Upper lobe of right lung (tissue), 1 donor: ENCODE results near the gene TMEM72. TPM values are rescaled to one million over a fixed set of nuclear protein-coding genes. Genes with fewer than 3 reads are reported as not detected.

Source experiments
- ATAC-seq: fragments of 200-7000 bp; cut with Tn5 transposase; one replicate; pipeline ENCODE4 v1.9.1; 2020; ENCODE audit warnings: mild to moderate bottlenecking, moderate library complexity
- DNase-seq: peaks from one replicate; pipeline ENCODE4 v3.0.0-alpha.2; 2020
- H3K27ac ChIP-seq: fragments of 200-600 bp; one replicate; pipeline ENCODE4 v1.8.0; 2022
- H3K27me3 ChIP-seq: fragments of 200-600 bp; one replicate; pipeline ENCODE4 v1.8.0; 2022; ENCODE audit warnings: mild to moderate bottlenecking
- H3K36me3 ChIP-seq: fragments of 200-600 bp; one replicate; pipeline ENCODE4 v1.8.0; 2022
- H3K4me1 ChIP-seq: fragments of 200-600 bp; one replicate; pipeline ENCODE4 v1.8.0; 2022
- H3K4me3 ChIP-seq: fragments of 200-600 bp; one replicate; pipeline ENCODE4 v1.8.0; 2022; ENCODE audit warnings: mild to moderate bottlenecking
- H3K9me3 ChIP-seq: fragments of 200-600 bp; one replicate; pipeline ENCODE4 v1.8.0; 2022
- intact Hi-C: fragments of 100-400 bp; cut with DNase I; formaldehyde crosslinking; loops from one replicate; pipeline ENCODE4 v1.11.0; 2022
- total RNA-seq: library from RNA; stranded (reverse); fragmentation: NEBNext Ultra II Directional; extraction: Animal tissue kit (Norgen Biotek cat#: 25700); gene quantifications from one replicate; pipeline ENCODE4 v1.2.1, GENCODE V29; 2021
- TF ChIP-seq, protein P1 (sequence below): fragments of 200-600 bp; IDR thresholded peaks from one replicate; pipeline ENCODE4 v1.8.0; 2022; ENCODE audit warnings: antibody characterized with exemption
- donor health status: DM: no; HTN: yes; CAD: no; lungs with severe emphysema.

Gene TMEM72
- total RNA-seq, 1 donor from 2014 or later = not detected

DNA sequence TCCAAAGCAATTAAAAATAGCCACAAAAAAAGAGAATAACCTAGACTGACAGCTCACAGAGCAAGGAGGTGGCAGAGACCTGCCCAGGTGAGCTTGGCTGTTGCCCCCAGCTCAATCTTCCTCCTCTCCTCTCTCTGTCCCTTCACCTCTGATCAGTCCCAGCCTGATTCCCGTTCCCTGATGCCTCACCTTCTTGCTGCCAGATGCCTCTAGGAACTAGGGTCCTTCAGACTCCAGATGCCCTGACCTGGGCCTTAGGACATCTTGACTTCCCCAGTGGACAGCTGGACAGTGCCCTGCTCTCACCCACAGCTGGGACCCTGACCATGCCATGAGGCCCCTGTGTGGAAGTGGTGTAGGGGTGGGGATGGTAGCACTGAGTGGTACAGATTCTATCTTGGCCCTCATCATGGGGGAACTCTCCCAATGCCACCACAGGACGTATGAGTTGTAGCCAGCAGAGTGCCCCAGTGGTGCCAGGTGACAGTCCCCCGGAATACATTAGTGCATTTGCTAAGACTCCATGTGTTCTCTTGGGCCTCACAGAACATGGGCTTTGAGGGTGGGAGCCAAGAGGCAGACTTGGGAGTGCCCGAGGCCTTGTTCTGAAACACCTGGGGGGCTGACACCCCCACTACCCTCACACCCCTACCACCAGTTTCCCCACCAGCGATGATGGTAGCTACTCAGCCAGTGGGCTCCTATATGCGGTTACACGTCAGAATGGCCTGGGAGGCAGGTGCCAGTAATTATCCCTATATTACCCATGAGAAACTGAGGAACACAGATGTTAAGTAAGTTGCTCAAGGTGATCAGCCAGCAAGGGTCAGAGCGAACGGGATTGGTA lies 65.4 kb downstream of the TMEM72 start:
- Histone ChIP-seq H3K9me3 (no peaks in the 10 kb centered on the region), H3K36me3 (peaks cover 16% of the 10 kb centered on the region), H3K27me3 (no peaks in the 10 kb centered on the region), H3K27ac (peak overlapping the region; percentile 92), H3K4me1 (peaks cover 58% of the 10 kb centered on the region), H3K4me3 (peak overlapping the region; percentile 73)
- TF ChIP-seq, protein P1, sequence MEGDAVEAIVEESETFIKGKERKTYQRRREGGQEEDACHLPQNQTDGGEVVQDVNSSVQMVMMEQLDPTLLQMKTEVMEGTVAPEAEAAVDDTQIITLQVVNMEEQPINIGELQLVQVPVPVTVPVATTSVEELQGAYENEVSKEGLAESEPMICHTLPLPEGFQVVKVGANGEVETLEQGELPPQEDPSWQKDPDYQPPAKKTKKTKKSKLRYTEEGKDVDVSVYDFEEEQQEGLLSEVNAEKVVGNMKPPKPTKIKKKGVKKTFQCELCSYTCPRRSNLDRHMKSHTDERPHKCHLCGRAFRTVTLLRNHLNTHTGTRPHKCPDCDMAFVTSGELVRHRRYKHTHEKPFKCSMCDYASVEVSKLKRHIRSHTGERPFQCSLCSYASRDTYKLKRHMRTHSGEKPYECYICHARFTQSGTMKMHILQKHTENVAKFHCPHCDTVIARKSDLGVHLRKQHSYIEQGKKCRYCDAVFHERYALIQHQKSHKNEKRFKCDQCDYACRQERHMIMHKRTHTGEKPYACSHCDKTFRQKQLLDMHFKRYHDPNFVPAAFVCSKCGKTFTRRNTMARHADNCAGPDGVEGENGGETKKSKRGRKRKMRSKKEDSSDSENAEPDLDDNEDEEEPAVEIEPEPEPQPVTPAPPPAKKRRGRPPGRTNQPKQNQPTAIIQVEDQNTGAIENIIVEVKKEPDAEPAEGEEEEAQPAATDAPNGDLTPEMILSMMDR = no peak
- DNase-seq = no peak
- ATAC-seq = no peak
- intact Hi-C loops = no loop called here

DNA sequence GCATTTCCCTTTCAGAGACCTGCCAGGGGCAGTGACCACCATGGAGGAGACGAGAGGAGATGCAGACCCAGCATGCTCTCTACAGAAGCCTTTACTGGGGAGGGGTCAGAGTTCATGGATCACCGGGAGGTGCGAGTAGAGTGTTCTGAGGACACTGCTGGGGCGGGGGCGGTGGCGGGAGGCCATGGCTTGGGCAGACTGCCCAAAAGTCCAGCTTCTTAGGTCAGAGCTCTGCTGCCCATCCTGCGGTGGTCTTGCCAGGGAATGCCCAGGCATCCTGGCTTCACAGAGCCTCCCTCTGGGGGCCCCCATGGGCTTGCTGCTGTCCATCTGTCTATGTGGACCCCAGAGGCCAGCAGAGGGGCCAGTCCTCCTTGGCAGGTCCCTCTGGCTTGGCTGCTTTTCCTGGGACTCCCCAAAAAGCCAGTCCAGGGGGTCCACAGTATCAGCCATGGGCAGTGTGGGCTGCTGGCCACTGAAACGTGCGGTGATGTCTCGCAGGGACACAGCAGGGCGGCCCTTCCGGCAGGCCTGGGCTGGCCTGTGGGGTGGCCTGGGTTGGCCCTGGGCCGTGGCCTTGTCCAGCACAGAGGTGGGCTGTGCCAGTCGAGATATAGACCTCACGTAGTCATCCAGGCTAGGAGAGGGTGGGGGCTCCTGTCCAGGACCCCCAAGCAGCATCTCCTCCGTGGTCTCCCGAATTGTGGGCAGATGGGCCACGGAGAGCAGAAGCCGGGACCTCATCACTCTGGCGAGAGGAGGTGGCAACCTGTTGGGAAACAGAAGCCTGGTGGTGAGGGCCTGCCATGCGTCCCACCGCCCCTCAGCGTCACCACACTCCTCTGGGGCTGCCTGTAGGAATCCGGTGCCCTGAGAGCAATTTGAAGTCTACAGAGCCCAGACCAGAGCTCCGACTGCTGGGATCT lies 66.4 kb downstream of the TMEM72 start:
- Histone ChIP-seq H3K27ac (peak overlapping the region; percentile 92), H3K9me3 (no peaks in the 10 kb centered on the region), H3K27me3 (no peaks in the 10 kb centered on the region), H3K4me3 (peak overlapping the region; percentile 73), H3K4me1 (peaks cover 67% of the 10 kb centered on the region), H3K36me3 (peaks cover 16% of the 10 kb centered on the region)
- intact Hi-C loops = no loop called here
- TF ChIP-seq, protein P1 = no peak
- ATAC-seq = no peak
- no peak for DNase-seq

DNA sequence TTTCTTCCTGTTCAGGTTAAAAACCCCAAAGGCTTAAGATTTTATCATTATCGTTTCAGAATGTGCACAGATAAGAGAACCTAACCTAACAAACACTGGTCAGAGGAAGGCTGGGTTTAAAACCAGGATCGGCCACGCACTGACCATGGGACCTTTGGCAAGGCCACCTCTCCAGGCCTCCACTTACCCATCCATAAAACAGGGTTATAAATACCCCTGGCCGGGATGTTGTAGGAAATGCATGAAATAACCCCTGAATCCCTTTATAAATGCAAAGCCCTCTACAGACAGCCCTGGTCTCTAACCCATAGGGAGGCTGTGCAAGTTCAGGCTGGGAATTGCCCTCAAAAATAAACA lies 67.1 kb downstream of the TMEM72 start:
- TF ChIP-seq, protein P1 = no peak
- H3K27me3 ChIP-seq = no peaks in the 10 kb centered on the region
- DNase-seq (no peak), ATAC-seq (no peak)
- intact Hi-C loops = no loop called here
- peak overlapping the region; percentile 73 for H3K4me3 ChIP-seq
- H3K36me3 ChIP-seq = peaks cover 16% of the 10 kb centered on the region
- H3K27ac ChIP-seq = peak overlapping the region; percentile 92
- peaks cover 72% of the 10 kb centered on the region for H3K4me1 ChIP-seq
- no peaks in the 10 kb centered on the region for H3K9me3 ChIP-seq

DNA sequence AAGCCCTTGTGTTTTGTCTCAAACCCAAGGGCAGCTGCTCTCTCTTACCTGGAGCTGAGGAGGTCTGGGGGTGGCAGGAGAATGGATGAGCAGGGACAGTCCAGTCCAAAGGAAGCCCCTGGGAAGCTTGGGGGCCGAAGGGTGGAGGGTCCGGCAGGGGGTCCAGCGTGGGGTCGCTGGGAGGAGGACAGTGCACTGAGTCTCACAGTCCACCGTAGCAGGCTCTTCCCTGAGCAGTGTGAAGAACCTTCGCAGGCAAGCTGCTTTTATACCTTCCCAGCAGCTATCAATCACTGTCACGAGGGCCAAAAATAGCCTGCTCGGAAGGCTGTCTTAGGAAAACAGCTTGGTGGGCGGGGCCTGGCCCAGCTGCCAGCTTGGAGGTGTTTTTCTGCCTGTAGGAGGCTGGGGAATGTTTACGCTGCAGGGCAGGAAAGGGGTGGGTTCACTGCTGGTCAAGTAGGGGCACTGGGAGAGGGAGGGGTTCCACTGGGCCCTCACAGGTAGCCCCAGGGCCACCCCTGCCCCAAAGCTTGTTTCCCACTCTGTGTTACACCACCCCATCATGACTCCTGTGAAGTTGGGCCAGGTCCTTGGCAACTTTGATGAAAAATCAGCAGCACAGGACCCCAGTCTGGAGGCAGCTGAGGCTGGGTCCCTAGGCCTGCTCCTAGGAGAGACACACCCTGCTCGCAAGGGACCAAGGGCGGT lies 67.6 kb downstream of the TMEM72 start, which contains the start of gene DEPP1:
Gene DEPP1, minus strand, starts transcription at position 240 of the 711 bp plus-strand sequence. CDS start 779 bp downstream, outside the sequence.
- peak within 1 kb of the TSS; percentile 92 for H3K27ac ChIP-seq
- H3K27me3 ChIP-seq = no peaks in the 10 kb centered on the region
- peak within 1 kb of the TSS; percentile 73 for H3K4me3 ChIP-seq
- ATAC-seq (peak; percentile 75), DNase-seq (peak; percentile 94)
- peaks cover 70% of the 10 kb centered on the region for H3K4me1 ChIP-seq
- intact Hi-C loops = no loop called here
- H3K36me3 ChIP-seq = peaks cover 16% of the 10 kb centered on the region
- TF ChIP-seq, protein P1 = no peak
- H3K9me3 ChIP-seq = no peaks in the 10 kb centered on the region
